GM23338 (cell line): ENCODE results near the gene DNAJC5G.

ENCODE experiments used
- EZH2 ChIP-seq: fragments of 200-600 bp; sonication (generic); IDR thresholded peaks from one replicate; pipeline ENCODE4 v1.8.0; 2017; ENCODE audit warnings: antibody characterized with exemption, mild to moderate bottlenecking, low read depth; ENCODE audit not compliant: unreplicated experiment
- TF ChIP-seq, protein P1 (sequence below): IDR thresholded peaks from one replicate; pipeline ENCODE4 v1.6.1; 2018; ENCODE audit warnings: antibody characterized with exemption; ENCODE audit not compliant: unreplicated experiment

DNA sequence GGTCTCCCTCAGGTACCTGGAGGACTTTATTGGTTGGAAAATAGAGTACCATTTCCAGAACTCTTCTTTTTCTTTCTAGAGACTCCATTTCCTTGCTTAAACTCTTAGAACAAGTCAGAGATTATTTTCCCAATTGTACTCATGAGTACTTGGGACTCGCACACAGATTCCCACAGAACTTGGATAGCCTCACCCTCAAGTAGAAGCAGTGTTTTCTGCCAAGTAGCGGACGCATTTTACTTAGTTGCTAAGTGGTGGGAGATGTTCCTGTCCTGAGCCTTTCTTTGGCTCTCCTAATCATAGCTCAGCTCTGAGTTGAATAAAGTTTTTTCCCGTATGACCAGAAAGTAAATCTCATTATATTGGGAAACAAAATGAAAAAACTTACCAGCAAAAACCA lies 29.6 kb upstream of the DNAJC5G start:
- TF ChIP-seq EZH2 = no peak
- TF ChIP-seq, protein P1, sequence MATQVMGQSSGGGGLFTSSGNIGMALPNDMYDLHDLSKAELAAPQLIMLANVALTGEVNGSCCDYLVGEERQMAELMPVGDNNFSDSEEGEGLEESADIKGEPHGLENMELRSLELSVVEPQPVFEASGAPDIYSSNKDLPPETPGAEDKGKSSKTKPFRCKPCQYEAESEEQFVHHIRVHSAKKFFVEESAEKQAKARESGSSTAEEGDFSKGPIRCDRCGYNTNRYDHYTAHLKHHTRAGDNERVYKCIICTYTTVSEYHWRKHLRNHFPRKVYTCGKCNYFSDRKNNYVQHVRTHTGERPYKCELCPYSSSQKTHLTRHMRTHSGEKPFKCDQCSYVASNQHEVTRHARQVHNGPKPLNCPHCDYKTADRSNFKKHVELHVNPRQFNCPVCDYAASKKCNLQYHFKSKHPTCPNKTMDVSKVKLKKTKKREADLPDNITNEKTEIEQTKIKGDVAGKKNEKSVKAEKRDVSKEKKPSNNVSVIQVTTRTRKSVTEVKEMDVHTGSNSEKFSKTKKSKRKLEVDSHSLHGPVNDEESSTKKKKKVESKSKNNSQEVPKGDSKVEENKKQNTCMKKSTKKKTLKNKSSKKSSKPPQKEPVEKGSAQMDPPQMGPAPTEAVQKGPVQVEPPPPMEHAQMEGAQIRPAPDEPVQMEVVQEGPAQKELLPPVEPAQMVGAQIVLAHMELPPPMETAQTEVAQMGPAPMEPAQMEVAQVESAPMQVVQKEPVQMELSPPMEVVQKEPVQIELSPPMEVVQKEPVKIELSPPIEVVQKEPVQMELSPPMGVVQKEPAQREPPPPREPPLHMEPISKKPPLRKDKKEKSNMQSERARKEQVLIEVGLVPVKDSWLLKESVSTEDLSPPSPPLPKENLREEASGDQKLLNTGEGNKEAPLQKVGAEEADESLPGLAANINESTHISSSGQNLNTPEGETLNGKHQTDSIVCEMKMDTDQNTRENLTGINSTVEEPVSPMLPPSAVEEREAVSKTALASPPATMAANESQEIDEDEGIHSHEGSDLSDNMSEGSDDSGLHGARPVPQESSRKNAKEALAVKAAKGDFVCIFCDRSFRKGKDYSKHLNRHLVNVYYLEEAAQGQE = no peak
